GM19455 (cell line): ENCODE results near the gene EGF.

Experiments
- ATAC-seq: cut with Tn5 transposase; IDR thresholded peaks from one replicate; pipeline ENCODE4 v1.9.1; 2021; ENCODE audit not compliant: unreplicated experiment

EGF gene

DNA sequence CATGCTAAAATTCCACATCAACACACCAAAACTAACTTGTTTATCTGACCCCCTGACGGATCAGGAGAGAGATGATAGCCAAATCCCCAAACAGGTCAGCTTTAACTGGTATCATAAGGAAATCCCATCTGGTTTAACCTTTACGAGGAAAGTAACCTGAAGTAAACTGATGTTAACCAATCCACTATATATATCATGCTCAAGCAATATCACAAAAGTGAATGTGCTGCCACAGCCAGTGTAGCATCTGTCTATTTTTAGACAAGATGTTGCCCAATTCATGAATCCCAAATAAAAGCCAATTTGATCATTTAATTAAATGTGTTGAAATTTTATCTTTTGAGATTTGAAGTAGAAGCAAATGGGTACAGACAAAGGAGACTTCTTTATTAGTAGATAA, 44.5 kb downstream of the EGF start:
- no peak for ATAC-seq

DNA sequence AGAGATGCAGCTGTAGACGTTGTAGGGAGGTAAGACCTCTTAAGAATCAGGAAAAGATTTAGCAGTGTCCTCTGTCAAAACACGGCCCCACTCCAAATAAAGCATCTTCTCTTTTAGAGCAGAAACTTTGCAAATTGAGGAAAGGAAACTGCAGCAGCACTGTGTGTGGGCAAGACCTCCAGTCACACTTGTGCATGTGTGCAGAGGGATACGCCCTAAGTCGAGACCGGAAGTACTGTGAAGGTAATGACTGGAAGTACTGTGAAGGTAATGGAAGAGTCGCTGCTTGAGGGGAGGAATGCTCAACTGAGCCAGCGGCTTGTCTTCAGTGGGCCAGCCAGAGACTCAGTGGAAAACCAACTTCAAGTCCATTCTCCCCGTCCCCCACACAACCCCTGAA, 46.5 kb downstream of the EGF start:
- no peak for ATAC-seq

DNA sequence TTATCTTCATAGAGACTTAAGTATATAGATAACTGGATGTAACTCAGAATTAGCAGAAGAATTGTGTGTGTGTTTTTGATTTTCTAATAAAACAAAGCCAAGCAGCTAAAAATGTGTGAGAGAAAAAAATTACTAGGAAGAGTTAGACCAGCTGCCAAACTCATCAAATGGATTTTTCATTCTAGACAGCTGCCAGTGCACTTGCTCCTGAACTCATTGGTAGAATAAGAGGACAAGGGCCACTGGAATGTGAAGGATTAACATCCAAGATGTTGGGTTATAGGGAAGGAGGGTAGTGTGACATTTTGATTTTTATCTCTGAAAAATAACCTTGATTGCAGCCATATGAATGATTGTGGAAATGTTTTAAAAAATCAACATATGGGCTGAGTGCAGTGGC, 49.7 kb downstream of the EGF start:
- no peak for ATAC-seq

DNA sequence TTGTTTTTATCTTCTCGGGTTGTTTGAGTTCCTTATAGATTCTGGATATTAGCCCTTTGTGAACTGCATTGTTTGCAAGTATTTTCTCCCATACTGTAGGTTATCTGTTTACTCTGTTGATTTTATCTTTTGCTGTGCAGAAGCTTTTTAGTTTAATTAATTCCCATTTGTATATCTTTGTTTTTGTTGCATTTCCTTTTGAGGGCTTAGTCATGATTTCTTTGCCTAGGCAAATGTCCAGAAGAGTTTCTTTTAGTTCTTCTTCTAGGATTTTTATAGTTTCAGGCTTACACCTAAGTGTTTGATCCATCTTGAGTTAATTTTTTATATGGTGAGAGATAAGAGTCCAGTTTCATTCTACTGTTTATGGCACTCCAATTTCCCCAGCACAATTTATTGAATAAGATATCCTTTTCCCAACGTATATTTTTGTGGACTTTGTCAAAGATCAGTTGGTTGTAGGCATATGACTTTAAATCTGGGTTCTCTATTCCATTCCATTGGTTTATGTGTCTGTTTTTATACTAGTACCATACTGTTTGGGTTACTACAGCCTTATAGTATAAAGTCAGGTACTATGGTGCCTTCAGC, 54.3 kb downstream of the EGF start:
- ATAC-seq, result no peak

DNA sequence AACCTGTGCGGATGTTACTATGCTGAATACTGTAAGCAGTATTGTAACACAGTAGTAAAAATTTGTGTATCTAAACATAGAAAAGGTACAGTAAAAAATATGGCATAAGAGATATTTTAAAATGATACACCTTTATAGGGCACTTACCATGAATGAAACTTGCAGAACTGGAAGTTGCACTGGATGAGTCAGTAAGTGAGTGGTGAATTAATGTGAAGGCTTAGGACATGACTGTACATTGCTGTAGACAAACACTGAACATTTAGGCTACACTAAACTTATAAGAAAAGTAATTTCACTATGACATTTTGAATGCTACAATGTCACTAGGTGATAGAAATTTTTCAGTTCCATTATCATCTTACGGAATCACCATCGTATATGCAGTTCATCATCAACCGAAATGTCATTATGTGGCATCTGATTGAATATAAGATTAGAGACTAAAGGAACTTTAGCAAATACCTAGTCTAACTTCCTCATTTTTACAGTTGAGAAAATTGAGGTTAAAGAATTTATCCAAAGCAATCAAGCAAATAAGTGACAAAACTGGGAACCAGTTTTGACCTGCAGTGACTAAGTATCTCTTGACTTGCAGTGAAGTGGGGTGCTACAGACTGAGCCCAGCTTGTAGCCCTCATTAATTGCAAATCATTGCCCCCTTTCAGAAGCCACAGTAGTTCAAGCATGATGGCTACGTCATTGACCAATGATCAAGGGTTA, 55.3 kb downstream of the EGF start:
- no peak for ATAC-seq

DNA sequence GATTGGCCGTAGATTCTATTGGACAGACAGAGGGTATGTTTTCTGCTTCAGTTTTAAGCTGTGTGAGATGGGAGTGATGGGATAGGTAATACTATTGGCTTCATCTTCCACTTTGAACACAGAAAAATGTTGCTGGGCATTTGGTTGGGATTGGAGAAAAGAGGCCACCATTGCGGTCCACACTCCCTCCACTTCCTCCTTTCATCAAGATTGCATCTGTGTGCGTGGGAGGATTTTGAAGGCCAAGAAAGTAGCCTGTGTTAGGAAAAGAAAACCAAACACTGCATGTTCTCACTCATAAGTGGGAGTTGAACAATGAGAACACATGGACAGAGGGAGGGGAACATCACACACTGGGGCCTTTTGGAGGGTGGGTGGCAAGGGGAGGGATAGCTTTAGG, 56.4 kb downstream of the EGF start:
- ATAC-seq, result no peak

DNA sequence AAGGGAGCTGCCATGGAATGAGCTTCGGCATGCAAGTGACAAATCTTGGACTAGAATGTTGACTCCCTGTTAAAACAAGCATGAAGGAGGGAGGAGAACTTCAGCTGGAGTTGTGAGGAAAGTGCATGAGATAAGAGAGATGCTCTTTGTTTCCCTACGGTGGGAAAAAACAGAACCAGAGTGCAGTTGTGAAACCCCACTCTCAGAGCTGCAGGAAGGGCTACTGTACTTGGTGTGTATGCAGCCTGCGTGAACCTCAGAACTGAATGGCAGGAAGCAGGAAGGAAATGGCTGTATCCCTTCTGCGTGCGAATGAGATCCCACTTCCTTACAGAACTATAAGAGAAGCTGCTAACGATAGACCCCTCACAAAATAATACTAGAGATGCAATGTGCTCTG, 57.2 kb downstream of the EGF start:
- no peak for ATAC-seq

DNA sequence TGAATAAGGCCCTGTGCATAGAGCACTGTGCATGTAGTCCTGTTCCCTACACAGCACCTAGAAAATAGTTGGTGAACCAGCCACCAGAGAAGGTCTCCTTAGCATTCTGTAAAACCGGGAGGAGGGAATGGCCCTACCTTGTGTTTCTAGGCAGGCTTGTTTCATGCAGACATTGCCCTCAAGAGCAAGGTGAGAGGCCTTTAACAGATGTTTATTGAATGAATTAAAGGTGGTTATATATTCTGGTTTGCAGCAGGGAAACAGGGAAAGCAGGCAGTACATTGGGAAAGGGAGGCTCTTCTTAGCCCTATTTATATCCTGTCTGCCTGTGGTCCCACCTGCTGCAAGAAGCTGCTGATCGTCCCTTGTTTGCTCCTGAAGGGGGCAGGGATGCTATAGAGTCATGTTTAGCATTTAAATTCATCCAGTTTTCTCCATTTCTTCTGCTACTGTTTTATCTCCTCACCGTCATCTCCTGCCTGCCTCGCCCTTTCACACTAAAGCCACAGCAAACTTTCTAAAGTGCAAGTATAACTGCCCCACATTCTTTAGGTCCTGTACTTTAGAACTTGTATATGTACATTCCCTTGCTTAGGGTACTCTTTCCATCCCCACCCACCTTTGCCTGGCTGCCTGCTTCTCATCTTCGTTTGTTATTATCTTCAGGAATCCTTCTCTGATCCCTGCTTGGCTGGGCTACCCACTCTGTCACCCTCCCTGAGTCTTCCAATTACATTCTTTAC, 60.3 kb downstream of the EGF start:
- no peak for ATAC-seq

DNA sequence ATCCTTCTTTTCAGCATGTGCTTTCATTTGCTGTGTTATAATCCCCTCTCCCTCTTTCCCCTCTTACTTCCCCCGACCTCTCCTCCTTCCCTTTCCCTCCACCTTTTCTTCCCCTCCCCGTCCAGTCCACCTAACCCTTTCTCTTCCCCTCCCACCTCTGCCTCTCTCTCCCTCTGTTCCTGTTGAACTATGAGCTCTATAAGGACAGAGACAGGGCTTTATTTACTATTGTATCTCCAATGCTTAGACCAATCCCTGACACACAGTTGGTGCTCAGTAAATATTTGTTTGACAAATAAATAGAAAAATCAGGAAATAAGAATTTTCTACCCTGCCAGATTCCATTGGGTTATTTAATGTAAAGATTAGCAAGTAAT, 60.8 kb downstream of the EGF start:
- ATAC-seq, result no peak

DNA sequence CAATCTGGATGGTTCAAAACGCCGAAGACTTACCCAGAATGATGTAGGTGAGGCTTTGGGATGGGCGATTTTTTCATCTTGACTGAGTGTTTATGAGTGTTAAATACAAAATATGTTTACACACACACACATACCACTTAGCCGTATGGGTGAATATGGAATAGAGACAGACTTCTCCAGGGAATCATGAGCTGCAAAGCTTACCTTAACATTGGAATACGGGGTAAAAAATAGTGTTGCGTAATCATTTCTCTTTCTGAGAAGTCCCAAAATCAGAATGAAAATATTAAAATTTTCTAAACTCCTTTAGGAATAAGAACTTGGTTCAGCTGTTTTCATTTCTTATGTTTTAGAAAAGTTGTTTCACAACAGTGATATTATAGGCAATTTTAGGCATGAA, 63.5 kb downstream of the EGF start:
- no peak for ATAC-seq

DNA sequence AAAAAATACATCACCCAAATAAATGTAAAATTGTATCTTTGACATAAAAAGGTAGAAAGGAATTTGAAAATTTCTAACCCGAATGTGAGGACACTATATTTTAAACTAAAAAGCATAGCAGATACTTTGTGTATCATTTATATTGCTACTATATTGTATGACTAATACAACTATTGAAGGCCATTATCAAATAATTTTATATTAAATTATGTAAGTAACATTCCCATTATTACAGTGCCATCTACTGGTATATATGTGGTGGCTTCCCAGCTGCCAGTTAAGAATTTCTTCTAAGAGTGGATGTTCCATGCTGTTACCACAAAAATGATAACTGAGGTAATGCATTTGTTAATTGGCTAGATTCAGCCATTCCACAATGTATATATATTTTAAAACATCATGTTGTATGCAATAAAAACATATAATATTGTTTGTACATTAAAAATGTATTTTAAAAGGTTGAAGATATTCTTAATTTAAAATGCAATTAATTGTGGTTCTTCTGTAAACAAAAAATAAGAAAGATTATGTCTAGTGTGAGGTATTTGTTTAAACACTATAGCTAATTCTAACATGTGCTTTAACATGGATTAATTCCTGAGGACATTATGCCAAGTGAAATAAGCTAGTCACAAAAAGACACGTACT, 65.3 kb downstream of the EGF start:
- ATAC-seq, result no peak

DNA sequence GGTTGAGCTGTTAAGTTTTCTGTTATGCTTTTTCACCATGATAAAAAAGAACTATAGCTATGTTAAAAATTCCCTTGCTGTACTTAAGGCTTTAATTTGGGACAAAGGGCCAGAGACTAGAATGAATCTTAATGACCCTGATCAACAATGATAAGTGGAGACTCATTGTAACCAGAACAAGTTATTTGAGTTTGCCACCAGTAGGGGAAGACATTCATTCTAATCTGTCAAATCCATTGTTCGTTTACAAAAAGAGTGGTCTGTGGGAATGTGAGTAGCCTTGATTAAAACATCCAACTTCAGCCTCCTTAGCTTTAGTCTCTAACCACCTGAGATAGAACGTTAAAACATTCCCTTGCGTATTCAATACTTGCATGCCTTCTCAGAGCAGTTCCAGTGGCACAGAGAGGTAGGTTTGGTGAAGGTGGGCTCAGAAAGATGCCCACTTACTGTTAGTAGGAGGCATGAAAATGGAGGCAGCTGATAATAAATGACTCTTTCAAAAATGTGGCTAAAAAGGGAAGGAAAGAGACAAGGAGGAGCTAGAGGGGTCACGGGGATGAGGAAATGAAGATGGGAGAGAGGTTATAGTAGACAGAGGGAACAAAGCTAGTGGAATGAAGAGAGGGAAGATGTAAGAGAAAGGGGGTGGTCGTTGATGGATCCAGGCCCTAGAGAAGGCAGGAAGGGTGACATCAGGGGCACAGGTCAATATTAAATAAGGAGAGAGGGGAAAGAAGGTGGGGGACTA, 66.2 kb downstream of the EGF start:
- no peak for ATAC-seq

DNA sequence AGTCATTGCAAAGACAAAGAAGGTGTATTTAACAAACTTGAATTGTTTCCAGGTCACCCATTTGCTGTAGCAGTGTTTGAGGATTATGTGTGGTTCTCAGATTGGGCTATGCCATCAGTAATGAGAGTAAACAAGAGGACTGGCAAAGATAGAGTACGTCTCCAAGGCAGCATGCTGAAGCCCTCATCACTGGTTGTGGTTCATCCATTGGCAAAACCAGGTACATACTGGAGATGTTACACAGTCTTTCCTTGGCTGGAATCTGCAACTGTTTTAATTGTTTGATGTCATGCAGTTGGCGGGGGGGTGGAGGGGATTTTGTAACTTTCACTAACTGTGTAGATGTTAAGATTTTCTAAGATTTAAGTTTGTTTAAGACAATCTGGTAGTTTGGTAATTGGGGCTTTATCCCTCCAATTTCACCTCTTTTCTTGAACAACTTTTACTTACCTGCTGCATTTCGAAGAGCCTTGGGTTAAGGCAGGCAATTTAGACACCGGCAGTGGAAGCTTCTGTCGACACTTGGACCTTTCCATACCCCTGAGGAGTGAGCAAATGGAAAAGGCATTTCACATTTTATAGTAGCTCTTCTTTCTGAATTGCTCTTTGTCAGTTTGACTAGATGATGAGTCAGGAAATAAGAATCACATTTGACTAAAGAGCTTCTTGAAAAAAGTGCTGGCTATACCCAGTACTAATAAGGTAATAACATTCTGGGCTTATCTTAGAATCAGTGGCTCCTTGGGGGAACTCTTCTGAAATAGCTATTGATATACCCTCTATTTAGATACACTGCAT, 67.4 kb downstream of the EGF start:
- no peak for ATAC-seq

DNA sequence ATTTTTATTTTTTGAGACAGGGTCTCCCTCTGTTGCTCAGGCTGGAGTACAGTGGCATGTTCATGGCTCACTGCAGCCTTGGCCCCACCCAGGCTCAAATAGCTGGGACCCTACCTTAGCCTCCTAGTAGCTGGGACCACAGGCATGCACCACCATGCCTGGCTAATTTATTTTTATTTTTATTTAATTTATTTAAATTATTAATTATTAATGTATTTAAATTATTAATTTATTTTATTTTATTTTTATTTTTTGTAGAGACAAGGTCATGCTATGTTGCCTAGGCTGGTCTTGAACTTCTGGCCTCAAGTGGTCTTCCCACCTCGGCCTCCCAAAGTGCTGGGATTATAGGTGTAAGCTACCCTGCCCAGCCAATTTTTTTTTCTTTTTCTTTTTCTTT, 69.3 kb downstream of the EGF start:
- no peak for ATAC-seq

DNA sequence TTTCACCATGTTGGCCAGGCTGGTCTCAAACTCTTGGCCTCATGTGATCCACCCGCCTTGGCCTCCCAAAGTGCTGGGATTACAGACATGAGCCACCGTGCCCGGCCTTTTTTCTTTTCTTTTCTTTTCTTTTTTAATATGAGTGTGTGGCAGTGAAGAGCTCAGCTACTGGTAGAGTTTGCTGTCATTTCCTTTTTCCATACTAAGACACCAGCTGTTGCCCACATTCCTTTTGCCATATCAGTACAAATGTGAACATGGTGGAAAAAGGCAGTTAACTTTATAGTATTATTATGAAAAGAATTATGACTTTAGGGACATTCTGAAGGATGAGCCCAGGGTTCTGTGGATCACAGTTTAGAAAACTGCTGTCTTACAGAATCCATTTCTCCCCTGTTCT, 69.8 kb downstream of the EGF start:
- ATAC-seq, result no peak

DNA sequence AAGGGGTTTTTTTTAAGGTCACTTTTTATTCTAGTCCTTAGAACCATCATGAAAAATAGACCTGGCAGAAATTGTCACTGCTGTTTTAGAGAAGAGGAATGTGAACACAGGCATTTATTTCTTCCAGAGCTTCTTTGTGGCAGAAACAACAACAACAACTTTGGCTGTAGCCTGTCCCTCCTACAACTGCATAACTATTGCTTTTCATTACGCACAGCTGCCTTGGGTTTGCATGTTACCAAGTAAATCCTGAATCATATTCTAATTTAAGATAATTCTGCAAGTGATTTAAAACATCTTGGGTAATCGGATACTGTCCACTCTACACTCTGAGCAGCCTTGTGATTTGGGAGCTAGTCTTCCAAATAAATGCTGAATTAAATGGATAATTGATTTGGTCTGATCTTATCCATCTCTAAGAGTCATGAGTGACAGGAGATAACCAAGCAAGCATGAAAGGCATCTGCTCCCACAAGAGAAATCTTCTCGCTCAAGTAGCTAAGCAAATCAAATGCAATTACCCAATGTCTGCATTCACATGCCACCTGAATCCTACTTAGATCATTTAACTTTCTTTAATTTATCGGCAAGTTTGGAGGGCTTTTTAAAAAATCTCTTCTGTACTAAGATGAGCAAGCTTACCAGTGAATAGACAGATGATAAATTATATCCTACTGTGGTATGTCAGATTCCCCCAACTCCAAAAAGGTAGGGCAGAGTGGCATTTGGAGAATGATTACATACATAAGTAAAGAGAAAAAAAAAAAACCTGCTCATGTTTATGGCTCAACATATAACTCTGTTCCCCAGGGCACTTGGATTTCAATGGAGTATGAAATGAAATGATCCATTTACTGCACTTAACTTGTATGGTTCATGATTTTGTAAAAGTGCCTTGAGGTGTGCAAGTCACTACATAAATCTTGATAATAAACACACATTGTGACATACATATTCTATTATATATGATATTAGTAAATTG, 73.6 kb downstream of the EGF start:
- ATAC-seq, result no peak

DNA sequence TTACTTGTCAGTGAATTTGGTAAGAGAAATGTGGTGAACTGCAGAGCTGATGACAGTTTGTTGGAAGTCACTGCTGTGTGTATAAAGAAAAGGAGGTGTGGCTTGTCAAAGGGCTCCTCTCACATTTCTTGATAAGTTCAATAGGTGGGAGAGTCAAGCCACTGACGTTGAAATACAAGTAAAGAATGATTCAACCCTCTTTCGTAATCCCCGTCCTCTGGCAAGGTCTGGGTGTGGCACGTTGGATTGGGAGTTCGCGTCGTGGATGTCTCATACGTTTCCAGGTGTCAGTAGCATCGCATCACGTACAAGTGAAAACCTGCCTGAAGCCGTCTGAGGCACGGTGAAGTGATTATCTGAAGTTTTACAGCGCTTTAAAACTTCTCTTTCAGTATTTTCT, 76.4 kb downstream of the EGF start:
- no peak for ATAC-seq

DNA sequence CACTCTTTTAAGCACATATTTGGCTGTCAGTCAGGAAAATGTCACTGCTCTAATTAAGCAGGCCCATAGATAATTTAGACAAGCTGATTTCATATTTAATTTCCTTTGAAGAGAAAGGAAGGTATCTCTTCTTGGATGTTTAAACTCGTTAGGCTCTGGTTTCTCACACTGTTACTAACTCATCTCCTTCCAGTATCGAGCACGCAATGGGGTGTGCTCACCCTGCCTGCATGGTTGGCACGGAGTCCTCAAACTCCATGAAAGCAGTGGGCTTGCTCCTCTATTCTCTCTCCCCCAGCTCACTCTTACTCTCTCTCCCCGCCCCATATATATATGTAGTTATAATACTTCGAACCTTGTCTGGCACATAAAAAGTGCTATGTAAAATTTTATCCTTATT, 76.9 kb downstream of the EGF start:
- no peak for ATAC-seq
